Measurements from ENCODE around the gene RIPOR3. TPM values are rescaled to one million over a fixed set of nuclear protein-coding genes. Genes with fewer than 3 reads are reported as not detected.

The RIPOR3 gene
- total RNA-seq, 1 experiment from 2014 or later = 0.31 TPM

Small RNA genes within 50 kb of the gene (small RNA-seq; reads per million reads assigned to genes)
- gene MIR1302-5 (not detected), gene MIR645 (not detected), gene RF00019 (not detected)

Other genes with a start within 250 kb of the RIPOR3 start
- gene PTPN1, start 181.2 kb downstream of the RIPOR3 start, total RNA-seq (2014; rRNA removed; shearing (Covaris generic)) = 36.6 and 37.5 TPM in 2 replicates
- 23.7 and 29.9 TPM in 2 replicates for gene PARD6B, start 40.0 kb upstream of the RIPOR3 start, total RNA-seq (2014; rRNA removed; shearing (Covaris generic))
- 4.4 and 14.8 TPM in 2 replicates for gene BCAS4, start 103.5 kb upstream of the RIPOR3 start, total RNA-seq (2014; rRNA removed; shearing (Covaris generic))
- gene ADNP, start 239.9 kb upstream of the RIPOR3 start, total RNA-seq (2014; rRNA removed; shearing (Covaris generic)) = 37.2 and 43.3 TPM in 2 replicates